Immature natural killer cell (primary cell): ENCODE measurements around the gene PLEKHA1. TPM values are rescaled to one million over a fixed set of nuclear protein-coding genes. Genes with fewer than 3 reads are reported as not detected.

ENCODE experiments used
- DNase-seq, 3 donors: peaks; one replicate each; pipeline ENCODE4 v3.0.0; 2022; ENCODE audit warnings: mixed read lengths in 1 of 3
- H3K27ac Mint-ChIP-seq, 6 donors: one replicate each; pipeline ENCODE4 v1.8.0; 2020; ENCODE audit warnings: mixed read lengths in 6 of 6, mild to moderate bottlenecking in 5 of 6, inconsistent platforms in 4 of 6, moderate library complexity in 3 of 6
- H3K27me3 Mint-ChIP-seq, 3 donors: one replicate each; pipeline ENCODE4 v1.8.0; 2020 to 2021; ENCODE audit warnings: low read depth in 3 of 3, mild to moderate bottlenecking in 3 of 3, mixed read lengths in 3 of 3, moderate library complexity in 3 of 3, inconsistent platforms in 1 of 3
- H3K36me3 Mint-ChIP-seq, 3 donors: one replicate each; pipeline ENCODE4 v1.8.0; 2020; ENCODE audit warnings: mixed read lengths in 3 of 3, inconsistent platforms in 2 of 3, mild to moderate bottlenecking in 2 of 3
- H3K4me1 Mint-ChIP-seq, 2 donors: one replicate each; pipeline ENCODE4 v1.8.0; 2020; ENCODE audit warnings: inconsistent platforms in 2 of 2, mild to moderate bottlenecking in 2 of 2, mixed read lengths in 2 of 2, moderate library complexity in 1 of 2
- H3K4me3 Mint-ChIP-seq, 5 donors: one replicate each; pipeline ENCODE4 v1.8.0; 2020; ENCODE audit warnings: mild to moderate bottlenecking in 5 of 5, mixed read lengths in 5 of 5, inconsistent platforms in 3 of 5, moderate library complexity in 3 of 5
- H3K9me3 Mint-ChIP-seq, 6 donors: one replicate each; pipeline ENCODE4 v1.8.0; 2020; ENCODE audit warnings: mild to moderate bottlenecking in 6 of 6, mixed read lengths in 6 of 6, inconsistent platforms in 4 of 6, moderate library complexity in 3 of 6
- polyA plus RNA-seq, 3 donors: library from polyadenylated mRNA; unstranded; fragments of 300-500 nt; fragmentation: Illumina TruSeq; gene quantifications; one replicate each; pipeline ENCODE4 v1.2.3, GENCODE V29; 2021

PLEKHA1 gene
- polyA plus RNA-seq, 3 donors from 2014 or later = 134 to 142 (median 140) TPM

- Mint-ChIP-seq H3K4me3 (no peak overlapping the region), H3K4me1 (peaks cover 17 to 45% of the 10 kb centered on the region in 2 donors), H3K27ac (no peak overlapping the region), H3K27me3 (no peaks in the 10 kb centered on the region), H3K36me3 (peaks cover 22 to 26% (median 25%) of the 10 kb centered on the region in 3 donors), H3K9me3 (no peaks in the 10 kb centered on the region)
- DNase-seq = no peak
Measured at GRCh38 chr10:122402548-122403131, 28.1 kb downstream of the PLEKHA1 start.

- Mint-ChIP-seq H3K27ac (peak overlapping the region in 5 of 6 donors; percentile 36 to 77 (median 56)), H3K4me3 (peak overlapping the region in 1 of 5 donors; percentile 3), H3K27me3 (no peaks in the 10 kb centered on the region), H3K4me1 (peaks cover 22 to 47% of the 10 kb centered on the region in 2 donors), H3K36me3 (peaks cover 19 to 27% (median 24%) of the 10 kb centered on the region in 3 donors), H3K9me3 (no peaks in the 10 kb centered on the region)
- no peak for DNase-seq
Measured at GRCh38 chr10:122404576-122404975, 30.1 kb downstream of the PLEKHA1 start.

GRCh38 chr10:122407375-122408125 lies 33.0 kb downstream of the PLEKHA1 start:
- Mint-ChIP-seq H3K4me1 (peaks cover 31 to 60% of the 10 kb centered on the region in 2 donors), H3K9me3 (no peaks in the 10 kb centered on the region), H3K27ac (peak overlapping the region; percentile 43 to 86 (median 81)), H3K36me3 (peaks cover 21 to 37% (median 26%) of the 10 kb centered on the region in 3 donors), H3K27me3 (no peaks in the 10 kb centered on the region), H3K4me3 (peak overlapping the region in 4 of 5 donors; percentile 12 to 67 (median 33))
- DNase-seq = no peak

GRCh38 chr10:122413327-122413726 lies 38.8 kb downstream of the PLEKHA1 start:
- Mint-ChIP-seq H3K4me3 (no peak overlapping the region), H3K36me3 (peaks cover 34 to 64% (median 49%) of the 10 kb centered on the region in 3 donors)

GRCh38 chr10:122417667-122418066 lies 43.2 kb downstream of the PLEKHA1 start:
- H3K9me3 Mint-ChIP-seq = no peaks in the 10 kb centered on the region
- H3K27ac Mint-ChIP-seq = peak overlapping the region; percentile 86 to 94 (median 90)
- H3K4me1 Mint-ChIP-seq = peaks cover 77 to 88% of the 10 kb centered on the region in 2 donors
- H3K27me3 Mint-ChIP-seq = no peaks in the 10 kb centered on the region
- peak overlapping the region; percentile 52 to 82 (median 71) for H3K4me3 Mint-ChIP-seq
- H3K36me3 Mint-ChIP-seq = peaks cover 29 to 57% (median 49%) of the 10 kb centered on the region in 3 donors
- no peak for DNase-seq

More at GRCh38 chr10:122413327-122413726, 38.8 kb downstream of the PLEKHA1 start:
- no peaks in the 10 kb centered on the region for H3K9me3 Mint-ChIP-seq
- DNase-seq = no peak
- H3K27me3 Mint-ChIP-seq = no peaks in the 10 kb centered on the region
- peaks cover 45 to 58% of the 10 kb centered on the region in 2 donors for H3K4me1 Mint-ChIP-seq
- H3K27ac Mint-ChIP-seq = no peak overlapping the region

GRCh38 chr10:122419016-122419415 lies 44.5 kb downstream of the PLEKHA1 start:
- Mint-ChIP-seq H3K27me3 (no peaks in the 10 kb centered on the region), H3K4me1 (peaks cover 87 to 98% of the 10 kb centered on the region in 2 donors), H3K9me3 (no peaks in the 10 kb centered on the region), H3K36me3 (peaks cover 21 to 48% (median 45%) of the 10 kb centered on the region in 3 donors), H3K4me3 (peak overlapping the region in 4 of 5 donors; percentile 6 to 45 (median 28)), H3K27ac (peak overlapping the region in 5 of 6 donors; percentile 21 to 77 (median 64))
- DNase-seq = no peak

- H3K27me3 Mint-ChIP-seq = no peaks in the 10 kb centered on the region
- peak overlapping the region; percentile 77 to 98 (median 93) for H3K27ac Mint-ChIP-seq
- no peaks in the 10 kb centered on the region for H3K9me3 Mint-ChIP-seq
- DNase-seq = no peak
- H3K36me3 Mint-ChIP-seq = peaks cover 18 to 44% (median 42%) of the 10 kb centered on the region in 3 donors
- peak overlapping the region; percentile 49 to 80 (median 73) for H3K4me3 Mint-ChIP-seq
- peaks cover 93 to 100% of the 10 kb centered on the region in 2 donors for H3K4me1 Mint-ChIP-seq
Measured at GRCh38 chr10:122419876-122420623, 45.5 kb downstream of the PLEKHA1 start.

- Mint-ChIP-seq H3K27ac (peak overlapping the region; percentile 77 to 98 (median 93)), H3K36me3 (peaks cover 18 to 40% (median 38%) of the 10 kb centered on the region in 3 donors), H3K27me3 (no peaks in the 10 kb centered on the region), H3K4me3 (peak overlapping the region; percentile 49 to 80 (median 73)), H3K9me3 (no peaks in the 10 kb centered on the region), H3K4me1 (peaks cover 92 to 98% of the 10 kb centered on the region in 2 donors)
- no peak for DNase-seq
Measured at GRCh38 chr10:122420624-122421007, 46.1 kb downstream of the PLEKHA1 start.

- Mint-ChIP-seq H3K27ac (peak overlapping the region; percentile 77 to 98 (median 93)), H3K36me3 (peaks cover 13 to 38% (median 37%) of the 10 kb centered on the region in 3 donors), H3K4me1 (peaks cover 92 to 98% of the 10 kb centered on the region in 2 donors), H3K9me3 (no peaks in the 10 kb centered on the region), H3K27me3 (no peaks in the 10 kb centered on the region), H3K4me3 (peak overlapping the region; percentile 49 to 80 (median 73))
- DNase-seq = no peak
Measured at GRCh38 chr10:122421054-122421625, 46.6 kb downstream of the PLEKHA1 start.

GRCh38 chr10:122421742-122422141 lies 47.2 kb downstream of the PLEKHA1 start:
- Mint-ChIP-seq H3K27ac (peak overlapping the region; percentile 77 to 98 (median 94)), H3K4me1 (peaks cover 88 to 98% of the 10 kb centered on the region in 2 donors), H3K4me3 (peak overlapping the region; percentile 52 to 92 (median 80)), H3K9me3 (no peaks in the 10 kb centered on the region), H3K27me3 (no peaks in the 10 kb centered on the region), H3K36me3 (peaks cover 10 to 37% (median 35%) of the 10 kb centered on the region in 3 donors)
- no peak for DNase-seq

- H3K4me3 Mint-ChIP-seq = peak overlapping the region; percentile 77 to 92 (median 80)
- H3K9me3 Mint-ChIP-seq = no peaks in the 10 kb centered on the region
- peaks cover 17 to 39% (median 31%) of the 10 kb centered on the region in 3 donors for H3K36me3 Mint-ChIP-seq
- peak; percentile 67 to 74 (median 70) for DNase-seq
- H3K4me1 Mint-ChIP-seq = peaks cover 88 to 98% of the 10 kb centered on the region in 2 donors
- no peaks in the 10 kb centered on the region for H3K27me3 Mint-ChIP-seq
- peak overlapping the region; percentile 77 to 98 (median 94) for H3K27ac Mint-ChIP-seq
Measured at GRCh38 chr10:122422266-122422989, 47.9 kb downstream of the PLEKHA1 start.

GRCh38 chr10:122424059-122424458 lies 49.6 kb downstream of the PLEKHA1 start:
- no peaks in the 10 kb centered on the region for H3K9me3 Mint-ChIP-seq
- peaks cover 82 to 91% of the 10 kb centered on the region in 2 donors for H3K4me1 Mint-ChIP-seq
- peak overlapping the region; percentile 70 to 92 (median 77) for H3K4me3 Mint-ChIP-seq
- no peak for DNase-seq
- H3K36me3 Mint-ChIP-seq = peaks cover 10 to 30% (median 28%) of the 10 kb centered on the region in 3 donors
- H3K27ac Mint-ChIP-seq = peak overlapping the region; percentile 76 to 98 (median 92)
- no peaks in the 10 kb centered on the region for H3K27me3 Mint-ChIP-seq
